Measurements from ENCODE around the gene TIMM10B.

The TIMM10B gene

DNA sequence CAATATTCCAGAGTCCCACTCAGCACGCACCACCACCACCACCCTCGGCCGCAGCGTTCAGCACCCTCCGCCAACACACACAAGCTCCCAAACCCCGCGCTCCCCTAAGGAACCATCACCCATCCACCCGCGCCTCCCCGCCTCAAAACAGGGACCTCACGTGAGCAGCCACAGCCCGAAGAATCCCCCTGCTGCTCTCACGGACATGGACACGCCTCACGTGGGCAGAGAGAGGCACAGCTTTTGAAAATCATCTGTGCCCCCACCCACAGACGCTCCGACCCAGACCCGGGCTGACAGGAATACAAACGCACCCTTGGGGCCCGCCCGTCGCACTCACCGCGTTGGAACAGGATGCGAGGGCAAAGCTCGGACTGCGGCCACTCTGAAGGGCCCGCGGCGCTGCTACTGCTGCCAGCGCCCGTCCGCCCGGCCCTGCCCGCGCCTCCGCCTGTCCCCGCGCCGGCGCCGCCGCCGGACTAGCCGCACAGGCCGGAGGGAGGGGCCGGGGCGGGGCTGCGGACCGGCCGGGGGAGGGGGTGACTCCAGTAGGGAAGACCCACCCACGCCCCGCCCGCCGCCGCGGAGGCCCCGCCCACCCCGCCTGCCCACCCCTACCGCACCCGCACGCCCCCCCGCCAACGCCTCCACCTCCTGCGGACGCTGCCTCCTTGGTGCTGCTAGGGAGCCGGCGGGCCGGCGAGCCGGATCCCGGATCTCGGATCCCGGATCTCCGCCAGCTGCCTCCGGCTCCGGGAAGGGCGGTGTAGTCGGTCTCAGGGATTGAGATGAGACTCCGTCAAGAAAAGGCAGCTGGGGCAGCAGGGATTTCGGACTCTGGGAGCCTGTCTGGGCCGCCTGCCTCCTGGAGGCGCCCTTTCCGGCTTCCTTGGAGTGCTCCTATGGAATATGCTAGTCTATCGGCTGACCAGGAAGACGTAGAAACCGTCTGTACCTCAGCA, 7.6 kb upstream of the TIMM10B start, which contains the start of gene TRIM3:
Gene TRIM3 (minus strand): TSS at position 491 of the 962 bp plus-strand sequence. CDS start 8,246 bp downstream, outside the sequence.
- peak; percentile 27 to 68 for DNase-seq

DNA sequence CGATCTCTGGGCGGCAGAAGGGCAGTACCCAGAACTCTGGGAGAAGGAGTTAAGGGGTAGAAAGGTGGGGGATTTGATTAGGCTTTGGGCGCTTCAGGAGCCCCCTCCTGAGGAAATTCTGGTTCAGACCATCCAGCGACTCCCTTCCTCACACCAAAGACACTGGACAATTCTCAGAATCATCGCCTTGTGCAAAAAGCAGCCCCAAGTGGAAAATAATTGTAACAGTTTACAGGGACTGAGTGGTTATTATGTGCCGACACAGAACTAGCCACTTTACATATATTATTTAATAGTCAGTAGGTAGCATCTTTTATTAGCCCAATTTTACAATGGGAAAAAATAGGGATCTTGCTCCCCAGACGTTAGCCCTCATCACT, 6.9 kb upstream of the TIMM10B start:
- DNase-seq, result no peak

GRCh38 chr11:6474806-6475500, 6.3 kb upstream of the TIMM10B start:
- DNase-seq, result no peak

- DNase-seq, result no peak
Observed at GRCh38 chr11:6475936-6476335, 5.4 kb upstream of the TIMM10B start.

- DNase-seq, result no peak
Observed at GRCh38 chr11:6476571-6476970, 4.7 kb upstream of the TIMM10B start.

GRCh38 chr11:6480299-6480914, 894 bp upstream of the TIMM10B start:
- no peak for DNase-seq

DNA sequence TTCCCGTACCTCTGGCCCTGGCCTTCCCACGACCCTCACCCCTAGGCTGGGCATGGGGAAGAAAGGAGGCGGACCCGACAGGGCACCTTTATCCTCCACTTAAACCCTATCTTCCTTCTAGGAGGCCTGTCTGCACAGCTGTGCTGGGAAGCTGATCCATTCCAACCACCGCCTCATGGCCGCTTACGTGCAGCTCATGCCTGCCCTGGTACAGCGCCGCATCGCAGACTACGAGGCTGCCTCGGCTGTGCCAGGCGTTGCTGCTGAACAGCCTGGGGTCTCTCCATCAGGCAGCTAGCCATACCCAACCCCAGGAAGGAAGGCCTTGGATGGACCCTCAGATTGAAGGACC, 599 bp downstream of the TIMM10B start:
- DNase-seq, result no peak

- DNase-seq, result no peak
Observed at GRCh38 chr11:6482441-6482840, 1.1 kb downstream of the TIMM10B start.

DNA sequence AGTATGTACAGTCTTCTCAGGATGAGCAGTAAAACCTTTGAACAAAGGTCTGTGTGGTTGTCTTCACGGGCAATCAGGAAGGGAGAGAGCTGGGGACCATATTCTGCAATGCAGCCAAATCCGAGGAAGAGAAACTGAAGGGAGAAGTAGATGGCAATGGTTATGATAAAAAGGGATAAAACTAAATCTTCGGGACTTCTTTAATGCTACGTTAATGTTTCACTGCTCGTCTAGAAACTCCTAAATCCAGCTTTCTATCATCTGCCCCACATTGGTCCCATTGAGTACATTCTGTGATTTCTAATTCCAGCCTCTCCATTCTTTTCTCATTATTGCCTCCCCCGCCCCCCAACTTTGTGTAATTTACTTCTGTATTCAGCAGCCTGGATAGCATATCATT, 1.7 kb downstream of the TIMM10B start:
- DNase-seq, result no peak

DNA sequence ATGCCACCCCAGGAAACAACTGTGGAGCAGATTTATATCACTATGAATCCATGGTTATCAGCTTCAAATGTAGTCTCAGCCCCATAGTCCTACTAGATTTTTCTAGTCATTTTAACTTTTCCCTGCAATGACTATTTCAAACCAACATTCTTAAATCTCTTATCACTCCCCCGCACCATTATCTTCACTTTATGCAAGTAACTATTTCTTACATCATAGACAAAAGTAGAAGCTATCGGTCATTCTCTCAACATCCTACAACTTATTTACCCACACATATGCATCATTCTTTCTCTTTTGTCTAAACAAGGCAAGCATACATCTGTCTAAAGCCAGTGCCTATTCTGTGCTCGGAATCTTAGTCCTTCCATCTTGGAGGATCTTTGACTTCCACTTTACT, 4.4 kb downstream of the TIMM10B start:
- no peak for DNase-seq

DNA sequence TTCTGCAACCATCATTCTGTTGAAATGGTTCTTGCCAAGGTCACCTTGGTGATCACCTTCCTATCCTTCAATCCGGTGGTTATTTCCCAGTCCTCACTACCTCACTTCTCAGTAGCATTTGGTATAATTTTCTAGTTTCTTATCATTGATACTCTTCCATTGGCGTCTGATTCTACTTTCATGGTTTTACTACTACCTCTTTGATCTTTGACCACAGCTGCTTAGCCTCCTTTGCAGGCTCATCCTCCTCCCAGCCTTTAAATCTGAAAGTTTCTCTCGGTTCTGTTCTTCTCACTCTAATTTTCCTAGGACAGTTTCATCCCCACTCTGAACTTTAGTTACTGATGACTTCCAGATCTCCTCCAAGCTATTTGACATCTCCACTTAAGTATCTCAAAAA, 5.0 kb downstream of the TIMM10B start:
- DNase-seq, result no peak

GRCh38 chr11:6486938-6487337, 5.6 kb downstream of the TIMM10B start:
- no peak for DNase-seq

DNA sequence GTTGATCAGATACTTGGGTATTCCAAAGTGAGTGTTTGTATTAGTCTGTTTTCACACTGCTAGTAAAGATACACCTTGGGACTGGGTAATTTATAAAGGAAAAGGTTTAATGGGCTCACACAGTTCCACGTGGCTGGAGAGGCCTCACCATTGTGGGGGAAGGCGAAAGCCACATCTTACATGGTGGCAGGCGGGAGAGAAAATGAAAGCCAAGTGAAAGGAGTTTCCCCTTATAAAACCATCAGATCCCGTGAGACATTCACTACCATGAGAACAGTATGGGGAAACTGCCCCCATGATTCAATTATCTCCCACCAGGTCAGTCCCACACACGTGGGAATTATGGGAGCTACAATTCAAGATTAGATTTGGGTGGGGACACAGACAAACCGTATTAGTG, 7.0 kb downstream of the TIMM10B start:
- no peak for DNase-seq

GRCh38 chr11:6488821-6489220, 7.5 kb downstream of the TIMM10B start:
- no peak for DNase-seq

DNA sequence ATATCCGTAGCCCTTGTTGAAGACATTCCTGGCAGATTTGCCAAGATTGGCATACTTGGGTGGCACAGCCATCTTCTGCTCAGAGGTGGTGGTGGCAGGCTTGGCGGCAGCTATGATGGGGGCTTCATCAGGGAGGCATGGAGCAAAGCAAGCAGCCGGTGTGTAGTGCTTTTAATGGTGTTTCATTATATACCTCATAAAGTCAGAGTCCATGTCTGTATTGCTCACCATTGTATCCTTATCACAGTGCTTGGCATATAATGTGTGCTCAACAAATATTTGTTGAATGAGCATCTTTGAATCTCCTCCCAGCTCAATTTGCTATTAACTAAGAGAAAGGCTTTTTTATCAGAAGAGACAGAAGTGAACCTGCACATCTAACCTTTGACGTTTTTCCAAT, 8.0 kb downstream of the TIMM10B start:
- no peak for DNase-seq

GRCh38 chr11:6497069-6497839, 16.0 kb downstream of the TIMM10B start, which contains the start of gene DNHD1:
Gene DNHD1 (plus strand): TSS chr11:6497280. CDS start chr11:6498216, 936 bp downstream.
- no peak for DNase-seq

GRCh38 chr11:6498121-6498520, 16.8 kb downstream of the TIMM10B start:
- no peak for DNase-seq

GRCh38 chr11:6498544-6498943, 17.2 kb downstream of the TIMM10B start:
- no peak for DNase-seq

GRCh38 chr11:6502382-6502781, 21.1 kb downstream of the TIMM10B start:
- no peak for DNase-seq

- DNase-seq, result no peak
Observed at GRCh38 chr11:6504166-6504565, 22.9 kb downstream of the TIMM10B start.

DNA sequence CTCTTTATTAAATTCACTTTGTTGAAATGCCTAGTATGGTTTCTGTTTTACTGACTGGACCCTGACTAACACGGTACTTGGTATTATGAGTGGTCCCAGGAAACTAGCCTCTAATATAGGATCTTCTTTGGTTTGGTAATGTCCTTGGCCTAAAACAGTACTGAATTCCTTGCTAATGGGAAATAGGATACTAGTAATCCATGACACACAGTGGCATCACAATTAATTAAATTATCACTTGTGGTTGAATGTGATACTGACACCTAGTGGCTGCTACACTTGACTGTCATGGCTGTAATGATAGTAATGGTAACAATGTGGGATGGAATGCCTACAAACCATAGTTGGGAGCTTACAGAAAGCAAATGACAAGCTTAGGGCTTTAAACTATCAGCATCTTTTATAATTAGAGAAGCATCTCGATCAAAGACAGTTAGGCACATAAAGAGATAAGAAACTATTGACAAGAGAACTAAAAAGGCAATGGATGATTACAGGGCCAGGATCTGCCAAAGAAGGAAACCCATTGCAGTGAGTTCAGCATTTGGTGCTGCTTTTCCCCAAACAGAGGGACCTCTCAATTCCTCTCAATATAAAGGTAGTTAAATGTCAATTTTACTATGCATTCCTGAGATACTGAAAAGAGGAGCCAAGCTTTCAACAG, 24.4 kb downstream of the TIMM10B start:
- no peak for DNase-seq

DNA sequence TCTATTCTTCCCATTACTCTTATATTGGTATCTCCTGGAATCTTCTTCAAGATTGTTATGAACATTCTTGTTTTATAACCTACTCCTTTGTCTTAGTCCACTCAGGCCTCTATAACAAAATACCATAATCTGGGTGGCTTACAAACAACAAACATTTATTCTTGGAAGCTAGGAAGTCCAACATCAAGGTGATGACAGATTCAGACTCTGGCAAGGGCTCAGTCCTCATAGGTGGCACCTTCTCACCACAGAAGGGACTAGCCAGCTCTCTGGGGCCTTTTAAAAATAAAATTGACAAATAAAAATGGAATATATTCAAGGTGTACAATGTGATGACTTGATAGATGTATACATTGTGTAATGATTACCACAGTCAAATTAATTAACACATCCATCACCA, 35.6 kb downstream of the TIMM10B start:
- DNase-seq, result no peak

Measured in bone marrow (tissue), 2 donors.